Urinary bladder (tissue), 4 donors: Measurements from ENCODE around the gene CCM2. TPM values are rescaled to one million over a fixed set of nuclear protein-coding genes. Genes with fewer than 3 reads are reported as not detected.

Experiments used
- DNase-seq: peaks from one replicate; pipeline ENCODE4 v3.0.0-alpha.2; 2015; ENCODE audit errors: extremely low spot score
- H3K27ac ChIP-seq: one replicate; pipeline ENCODE4 v1.5.1; 2013; ENCODE audit warnings: low read depth, mild to moderate bottlenecking, moderate library complexity
- H3K36me3 ChIP-seq: one replicate; pipeline ENCODE4 v1.6.1; 2013; ENCODE audit warnings: mild to moderate bottlenecking, moderate library complexity; ENCODE audit not compliant: insufficient read depth
- H3K4me1 ChIP-seq: one replicate; pipeline ENCODE4 v1.6.1; 2013; ENCODE audit warnings: mild to moderate bottlenecking, moderate library complexity; ENCODE audit not compliant: insufficient read depth
- H3K4me3 ChIP-seq: one replicate; pipeline ENCODE4 v1.5.1; 2013; ENCODE audit warnings: low read depth, low read length
- WGBS: extraction: QIAGEN DNeasy Blood & Tissue Kit; methylation state at CpG from one replicate; pipeline ENCODE4 v1.1.7; 2013; 5-methylcytosine and 5-hydroxymethylcytosine counted together
- polyA plus RNA-seq: library from polyadenylated mRNA; stranded (reverse); fragments of 200-250 nt; gene quantifications from one replicate; pipeline ENCODE4 v1.2.3, GENCODE V29; 2013
- total RNA-seq: library from RNA; depleted of rRNA; stranded (reverse); fragments of >200 nt; gene quantifications from one replicate; pipeline ENCODE4 v1.2.3, GENCODE V29; 2014
- donor health status: healthy with polysubstance abuse.
- donor health status: healthy.

CCM2 gene
- total and polyA plus RNA-seq, 2 donors, result 19.5 to 42.0 TPM

DNA sequence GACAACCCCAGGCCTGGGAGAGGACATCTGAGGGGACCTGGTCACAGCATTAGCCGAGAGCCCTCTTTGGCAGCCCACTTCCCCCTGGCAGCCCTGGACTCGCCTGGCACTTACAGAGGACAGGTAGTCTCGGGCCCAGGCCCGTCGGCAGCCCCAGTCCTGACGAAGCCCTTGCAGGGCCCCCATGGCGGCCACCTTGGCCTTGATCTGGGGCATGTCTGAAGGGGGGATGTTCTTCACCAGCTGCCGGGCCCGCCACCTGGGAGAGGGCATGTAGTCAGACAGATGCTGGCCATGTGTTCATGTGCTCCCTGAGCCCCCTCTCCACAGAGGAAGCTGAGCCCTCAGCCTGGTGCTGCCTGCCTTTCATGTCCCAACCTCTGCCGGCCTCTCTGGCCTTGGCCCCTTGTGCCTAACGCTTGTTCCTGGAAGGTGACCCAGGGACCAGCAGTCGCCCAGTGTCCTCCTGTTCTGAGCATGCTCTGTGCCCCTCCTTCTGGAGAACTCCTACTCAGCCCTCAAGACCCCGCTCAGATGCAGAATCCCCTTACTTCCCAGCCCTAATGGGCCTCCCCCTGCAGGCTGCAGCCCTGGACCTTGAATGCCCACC, 35.1 kb upstream of the CCM2 start:
- H3K27ac ChIP-seq, result no peak overlapping the region
- H3K36me3 ChIP-seq, result no peaks in the 10 kb centered on the region
- H3K4me1 ChIP-seq, result no peaks in the 10 kb centered on the region
- WGBS, result 94% methylated on average over 13 of the region's 13 CpGs
- DNase-seq, result no peak
- no peak overlapping the region for H3K4me3 ChIP-seq

DNA sequence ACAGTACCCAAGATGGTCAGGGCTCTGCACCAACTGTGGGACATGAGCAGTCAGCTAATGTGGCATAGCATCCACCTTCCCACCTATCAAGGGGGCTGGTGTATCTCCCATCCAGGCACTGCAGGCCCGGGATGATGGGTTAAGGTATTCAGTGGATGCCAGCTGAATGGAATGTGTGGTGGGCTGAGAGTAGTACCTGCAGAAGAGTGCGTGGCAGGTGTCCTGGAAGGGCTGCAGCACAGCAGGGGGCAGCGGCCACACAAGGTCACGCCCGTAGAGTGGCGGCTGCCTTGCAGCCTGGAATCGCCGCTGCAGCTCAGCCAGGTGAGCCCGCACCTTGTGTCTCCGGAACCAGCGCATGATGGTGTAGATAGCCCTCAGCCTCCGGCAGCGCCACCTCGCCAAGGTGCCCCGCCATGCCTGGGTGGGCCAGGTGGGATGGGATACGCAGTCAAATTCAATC, 34.5 kb upstream of the CCM2 start:
- H3K27ac ChIP-seq, result no peak overlapping the region
- WGBS, result 95% methylated on average over 16 of the region's 16 CpGs
- DNase-seq, result no peak
- H3K4me1 ChIP-seq, result no peaks in the 10 kb centered on the region
- no peaks in the 10 kb centered on the region for H3K36me3 ChIP-seq
- H3K4me3 ChIP-seq, result no peak overlapping the region

DNA sequence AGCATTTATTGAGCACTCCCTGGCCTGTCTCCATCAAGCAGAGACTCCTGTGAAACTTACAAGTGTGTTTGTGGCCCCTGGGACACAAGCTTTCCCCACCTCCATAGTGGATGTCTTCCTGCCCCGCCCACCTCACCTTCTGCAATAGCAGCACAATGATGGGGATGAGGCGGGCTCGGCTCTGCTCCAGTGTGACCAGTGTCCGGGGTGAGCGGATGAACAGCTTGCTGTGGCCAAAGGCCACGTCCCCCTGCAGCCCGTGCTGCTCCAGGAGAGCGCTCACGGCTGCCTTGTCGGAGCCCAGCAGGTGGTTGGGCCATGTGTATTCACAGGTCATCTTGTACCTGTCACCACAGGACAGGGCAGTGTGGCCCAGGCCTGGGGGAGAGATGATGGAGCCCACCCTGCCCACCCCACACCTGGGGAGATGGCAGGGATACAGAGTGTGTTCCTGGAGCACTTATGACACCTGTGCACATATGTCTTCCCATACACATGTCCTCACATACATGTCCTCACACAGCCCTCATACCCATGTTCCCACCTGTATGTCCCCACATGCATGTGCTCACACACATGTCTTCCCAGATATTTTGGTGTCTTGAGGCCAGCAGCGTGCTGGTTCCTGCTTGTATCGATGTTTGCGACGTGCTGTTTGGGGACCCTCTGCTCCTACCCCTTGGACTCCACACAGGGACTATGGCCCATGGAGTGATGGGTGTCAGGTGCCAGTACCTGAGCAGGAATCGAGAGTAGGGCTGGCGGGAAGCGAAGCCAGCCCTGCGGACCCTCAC, 33.9 kb upstream of the CCM2 start:
- Histone ChIP-seq H3K27ac (no peak overlapping the region), H3K4me3 (no peak overlapping the region), H3K36me3 (no peaks in the 10 kb centered on the region), H3K4me1 (no peaks in the 10 kb centered on the region)
- WGBS, result 94% methylated on average over 18 of the region's 18 CpGs
- DNase-seq, result no peak

- Histone ChIP-seq H3K27ac (no peak overlapping the region), H3K4me3 (no peak overlapping the region), H3K36me3 (no peaks in the 10 kb centered on the region), H3K4me1 (no peaks in the 10 kb centered on the region)
- no peak for DNase-seq
- 84% methylated on average over 9 of the region's 9 CpGs for WGBS
Measured at GRCh38 chr7:44966731-44967538, 33.1 kb upstream of the CCM2 start.

DNA sequence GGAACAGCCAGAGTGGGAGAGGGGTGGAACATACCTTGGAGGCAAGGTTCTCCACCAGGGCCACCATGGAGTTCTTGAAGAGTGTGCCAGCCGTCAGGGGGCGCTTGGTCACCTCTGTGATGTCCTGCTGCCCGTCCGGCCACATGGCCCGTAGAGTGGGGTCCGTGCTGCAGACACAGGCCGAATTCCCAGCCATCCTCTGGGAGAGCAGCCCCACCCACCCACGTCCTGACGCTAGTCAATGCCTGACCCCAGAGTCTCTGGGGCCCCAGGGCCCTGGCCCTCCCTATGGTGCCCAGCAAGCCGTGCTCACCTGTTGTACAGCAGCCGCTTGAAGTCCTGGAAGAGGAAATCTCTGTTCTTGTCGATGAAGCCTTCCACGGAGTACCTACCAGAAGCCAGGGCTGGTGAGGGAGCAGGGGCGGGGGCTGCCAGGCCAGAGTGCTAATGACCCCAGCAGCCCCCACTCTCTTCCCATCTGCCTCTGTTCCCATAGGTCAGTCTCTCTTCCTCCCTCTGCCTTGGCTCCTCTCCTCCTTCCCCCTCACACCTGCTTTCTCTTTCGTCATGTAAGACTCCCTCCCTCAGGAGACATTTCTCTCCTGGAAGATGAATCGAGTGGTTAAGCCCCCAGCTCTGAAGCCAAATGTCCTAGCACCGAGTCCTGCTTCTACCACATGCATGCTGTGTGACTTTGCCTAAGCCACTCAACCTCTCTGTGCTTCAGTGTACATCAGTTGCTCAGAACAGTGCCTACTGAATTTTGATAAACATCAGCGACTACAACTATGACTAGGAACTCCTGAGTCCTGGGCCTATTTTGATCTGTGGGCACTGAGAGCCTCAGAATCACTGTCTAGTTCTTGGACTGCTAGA, 32.2 kb upstream of the CCM2 start:
- no peaks in the 10 kb centered on the region for H3K36me3 ChIP-seq
- no peak overlapping the region for H3K4me3 ChIP-seq
- no peak for DNase-seq
- no peaks in the 10 kb centered on the region for H3K4me1 ChIP-seq
- no peak overlapping the region for H3K27ac ChIP-seq
- WGBS, result 68% methylated on average over 18 of the region's 18 CpGs

DNA sequence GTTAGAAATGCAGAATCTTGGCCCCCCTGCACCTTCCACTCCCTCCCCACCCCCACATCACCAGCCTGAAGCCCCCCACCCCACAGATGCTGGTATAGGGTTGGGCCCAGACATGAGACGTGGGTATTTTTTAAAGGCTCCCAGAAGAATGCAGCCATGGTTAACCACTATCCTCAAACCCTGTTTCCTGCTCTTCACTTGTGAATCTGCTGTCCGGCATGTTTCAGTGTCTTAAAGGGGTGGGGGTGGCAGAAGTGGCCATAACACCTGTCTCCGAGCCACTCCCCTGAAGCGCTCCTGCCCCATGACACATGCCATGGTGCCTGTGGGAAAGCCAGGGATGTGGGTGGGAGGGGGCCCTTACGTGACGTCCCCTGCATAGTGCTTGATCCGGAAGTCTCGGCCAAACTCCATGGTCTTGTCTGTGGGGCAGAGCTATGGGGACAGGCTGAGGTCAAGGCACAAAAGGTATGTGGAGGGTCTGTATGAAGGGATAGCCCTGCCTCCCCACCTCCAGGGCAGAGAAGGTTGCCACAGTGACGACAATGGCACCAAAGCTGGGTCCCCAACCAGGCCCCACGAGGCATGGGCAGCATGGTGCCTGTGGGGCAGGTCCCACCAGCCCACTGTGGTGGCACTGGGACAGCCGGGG, 30.8 kb upstream of the CCM2 start:
- H3K36me3 ChIP-seq, result no peaks in the 10 kb centered on the region
- 89% methylated on average over 11 of the region's 11 CpGs for WGBS

DNA sequence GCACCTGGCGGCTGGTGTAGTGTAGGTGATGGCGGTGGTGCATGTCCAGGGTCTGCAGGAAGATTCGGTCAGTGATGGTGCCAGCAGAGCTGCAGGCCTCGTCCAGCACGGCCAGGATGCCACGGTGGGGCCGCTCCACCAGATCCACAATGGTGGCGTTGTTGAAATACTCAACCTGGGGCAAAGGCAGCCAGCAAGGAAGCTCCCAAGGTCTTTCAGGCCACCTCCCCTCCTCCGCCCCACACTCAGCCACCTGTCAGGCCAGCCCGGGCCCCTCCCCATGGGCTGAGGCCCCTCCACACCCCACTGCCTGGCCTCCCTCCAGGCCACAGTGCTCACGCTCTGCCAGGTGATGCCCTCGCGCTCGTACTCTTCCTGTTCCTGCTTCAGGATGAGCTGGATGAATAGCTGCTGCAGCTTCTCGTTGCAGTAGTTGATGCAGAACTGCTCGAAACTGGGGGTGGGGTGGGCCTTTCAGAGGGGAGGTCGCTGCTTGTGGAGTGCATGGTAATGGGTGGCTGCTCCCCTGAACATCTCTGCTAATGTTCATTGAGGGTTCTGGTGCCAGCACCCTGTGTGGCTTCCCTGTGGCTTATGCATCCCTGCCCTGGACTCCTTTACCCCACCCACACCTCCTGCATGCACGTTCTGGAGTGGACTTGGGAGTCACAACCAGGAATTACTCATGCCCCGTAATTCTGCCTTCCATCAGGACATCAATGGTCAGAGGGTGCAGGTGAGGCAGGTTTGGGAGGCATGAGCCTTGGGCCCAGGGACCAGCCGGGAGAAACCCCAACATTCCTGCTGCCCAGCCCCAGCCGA, 30.1 kb upstream of the CCM2 start:
- Histone ChIP-seq H3K4me3 (no peak overlapping the region), H3K27ac (no peak overlapping the region), H3K36me3 (no peaks in the 10 kb centered on the region), H3K4me1 (no peaks in the 10 kb centered on the region)
- 80% methylated on average over 21 of the region's 21 CpGs for WGBS
- no peak for DNase-seq

More for the DNA sequence above, 30.8 kb upstream of the CCM2 start:
- no peak for DNase-seq
- H3K4me1 ChIP-seq, result no peaks in the 10 kb centered on the region
- no peak overlapping the region for H3K27ac ChIP-seq
- no peak overlapping the region for H3K4me3 ChIP-seq

DNA sequence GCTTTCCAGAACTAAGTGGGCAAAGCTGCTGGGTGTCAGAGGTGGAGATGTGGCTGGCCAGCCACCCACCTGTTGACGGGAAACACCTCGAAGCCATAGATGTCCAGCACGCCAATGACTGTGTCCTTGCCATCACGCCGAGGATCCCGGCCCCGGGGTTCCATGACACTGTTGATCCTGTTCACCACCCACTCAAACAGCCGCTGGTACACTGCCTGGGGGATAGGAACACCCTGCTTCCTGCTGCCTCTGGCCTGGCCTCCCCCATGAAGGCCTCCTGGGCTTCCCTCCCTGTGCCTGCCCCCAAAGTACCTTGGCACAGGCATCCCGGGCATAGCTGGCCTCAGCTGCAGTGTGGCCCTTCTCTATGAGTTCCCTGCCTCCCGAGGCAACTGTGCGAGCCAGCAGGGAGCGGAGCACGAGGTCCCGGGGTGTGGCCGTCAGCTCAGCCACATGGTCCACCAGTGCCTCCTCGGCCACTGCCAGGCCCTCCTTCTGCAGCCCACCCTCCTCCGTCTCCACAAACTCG, 29.4 kb upstream of the CCM2 start:
- no peak overlapping the region for H3K27ac ChIP-seq
- no peak overlapping the region for H3K4me3 ChIP-seq
- DNase-seq, result no peak
- H3K36me3 ChIP-seq, result no peaks in the 10 kb centered on the region
- no peaks in the 10 kb centered on the region for H3K4me1 ChIP-seq
- 85% methylated on average over 18 of the region's 18 CpGs for WGBS

- Histone ChIP-seq H3K4me1 (no peaks in the 10 kb centered on the region), H3K27ac (no peak overlapping the region), H3K4me3 (no peak overlapping the region), H3K36me3 (no peaks in the 10 kb centered on the region)
- WGBS, result 83% methylated on average over 10 of the region's 10 CpGs
- DNase-seq, result no peak
Measured at GRCh38 chr7:44971188-44971901, 28.7 kb upstream of the CCM2 start.

DNA sequence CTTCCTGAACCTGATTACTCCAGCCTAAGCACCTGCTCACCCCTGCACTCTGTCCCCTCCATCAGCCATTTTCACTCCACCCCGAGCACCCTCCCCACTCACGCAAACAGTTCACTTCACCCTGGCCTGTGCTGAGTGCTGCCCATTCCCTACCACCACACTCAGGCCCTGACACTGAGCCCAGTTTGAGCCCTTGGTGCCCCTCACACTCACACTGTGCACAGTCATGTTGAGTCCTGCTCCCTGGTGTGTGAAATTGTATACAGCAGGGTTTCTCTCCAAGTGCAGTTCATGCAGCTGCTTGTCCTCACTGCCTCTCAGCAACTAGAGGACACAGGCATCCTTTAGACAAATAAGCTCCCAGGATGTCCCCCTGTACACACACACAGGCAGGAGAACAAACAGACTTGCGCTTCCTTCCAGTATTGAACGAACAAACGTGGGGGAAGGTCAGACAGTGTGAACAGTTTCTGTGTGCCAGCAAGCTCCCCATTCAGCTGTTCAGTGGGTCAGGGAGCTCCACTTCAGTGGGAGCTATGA, 28.0 kb upstream of the CCM2 start:
- no peaks in the 10 kb centered on the region for H3K4me1 ChIP-seq
- 63% methylated on average over 5 of the region's 5 CpGs for WGBS
- no peak overlapping the region for H3K27ac ChIP-seq
- H3K36me3 ChIP-seq, result no peaks in the 10 kb centered on the region
- H3K4me3 ChIP-seq, result no peak overlapping the region
- DNase-seq, result no peak

GRCh38 chr7:44972562-44972961, 27.4 kb upstream of the CCM2 start:
- H3K4me1 ChIP-seq, result no peaks in the 10 kb centered on the region
- H3K4me3 ChIP-seq, result no peak overlapping the region
- H3K36me3 ChIP-seq, result no peaks in the 10 kb centered on the region
- 83% methylated on average over 3 of the region's 3 CpGs for WGBS
- DNase-seq, result no peak
- H3K27ac ChIP-seq, result no peak overlapping the region
